Breast epithelium (tissue), 3 donors: Measurements from ENCODE around the gene VAV3.

Experiments used
- POLR2A ChIP-seq: fragments of 450-650 bp; IDR thresholded peaks from one replicate; pipeline ENCODE4 v1.6.1; 2016; ENCODE audit warnings: antibody characterized with exemption, mild to moderate bottlenecking, moderate library complexity
- POLR2AphosphoS5 ChIP-seq, 3 donors: sonication (generic); formaldehyde crosslinking; IDR thresholded peaks; one replicate each; pipeline ENCODE4 v1.6.1; 2017; ENCODE audit warnings: antibody characterized with exemption in 3 of 3
- TF ChIP-seq, protein P1 (sequence below), 3 donors: fragments of 450-650 bp; IDR thresholded peaks; one replicate each; pipeline ENCODE4 v1.5.1; 2016 to 2017; ENCODE audit warnings: antibody characterized with exemption in 3 of 3, mild to moderate bottlenecking in 3 of 3, moderate library complexity in 3 of 3

DNA sequence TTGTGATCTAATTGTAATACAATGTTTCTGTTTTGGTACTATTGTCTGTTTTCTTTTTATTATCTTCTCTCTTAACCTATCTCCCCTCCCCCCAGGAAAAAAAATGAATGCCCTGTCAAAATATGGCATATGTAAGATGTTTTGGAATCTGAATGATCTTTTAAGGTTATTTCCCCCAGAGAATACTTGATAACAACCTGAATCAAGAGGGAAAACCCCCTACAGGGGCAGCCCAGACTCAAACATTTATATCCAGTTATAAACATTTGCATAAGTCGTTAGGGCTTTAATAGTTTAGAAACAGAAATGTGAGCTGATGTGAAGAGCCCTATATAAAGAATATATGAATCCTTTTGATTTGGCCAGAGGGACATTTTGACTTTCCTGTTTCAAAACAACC is 169.5 kb downstream of the VAV3 start:
- TF ChIP-seq, protein P1, sequence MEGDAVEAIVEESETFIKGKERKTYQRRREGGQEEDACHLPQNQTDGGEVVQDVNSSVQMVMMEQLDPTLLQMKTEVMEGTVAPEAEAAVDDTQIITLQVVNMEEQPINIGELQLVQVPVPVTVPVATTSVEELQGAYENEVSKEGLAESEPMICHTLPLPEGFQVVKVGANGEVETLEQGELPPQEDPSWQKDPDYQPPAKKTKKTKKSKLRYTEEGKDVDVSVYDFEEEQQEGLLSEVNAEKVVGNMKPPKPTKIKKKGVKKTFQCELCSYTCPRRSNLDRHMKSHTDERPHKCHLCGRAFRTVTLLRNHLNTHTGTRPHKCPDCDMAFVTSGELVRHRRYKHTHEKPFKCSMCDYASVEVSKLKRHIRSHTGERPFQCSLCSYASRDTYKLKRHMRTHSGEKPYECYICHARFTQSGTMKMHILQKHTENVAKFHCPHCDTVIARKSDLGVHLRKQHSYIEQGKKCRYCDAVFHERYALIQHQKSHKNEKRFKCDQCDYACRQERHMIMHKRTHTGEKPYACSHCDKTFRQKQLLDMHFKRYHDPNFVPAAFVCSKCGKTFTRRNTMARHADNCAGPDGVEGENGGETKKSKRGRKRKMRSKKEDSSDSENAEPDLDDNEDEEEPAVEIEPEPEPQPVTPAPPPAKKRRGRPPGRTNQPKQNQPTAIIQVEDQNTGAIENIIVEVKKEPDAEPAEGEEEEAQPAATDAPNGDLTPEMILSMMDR (IDR thresholded peaks at IDR 0.05), result no peak
- TF ChIP-seq POLR2A, result no peak
- TF ChIP-seq POLR2AphosphoS5 (IDR thresholded peaks at IDR 0.05), result no peak
